Kidney glomerular epithelial cell (primary cell): ENCODE data around the gene SPTLC3.
A peak's percentile ranks its signal among the peaks of the same experiment; 100 is the strongest.

Experiments
- DNase-seq: peaks from one replicate; lab custom pipeline; 2025; lab: John Stamatoyannopoulos, UW

SPTLC3 gene

DNA sequence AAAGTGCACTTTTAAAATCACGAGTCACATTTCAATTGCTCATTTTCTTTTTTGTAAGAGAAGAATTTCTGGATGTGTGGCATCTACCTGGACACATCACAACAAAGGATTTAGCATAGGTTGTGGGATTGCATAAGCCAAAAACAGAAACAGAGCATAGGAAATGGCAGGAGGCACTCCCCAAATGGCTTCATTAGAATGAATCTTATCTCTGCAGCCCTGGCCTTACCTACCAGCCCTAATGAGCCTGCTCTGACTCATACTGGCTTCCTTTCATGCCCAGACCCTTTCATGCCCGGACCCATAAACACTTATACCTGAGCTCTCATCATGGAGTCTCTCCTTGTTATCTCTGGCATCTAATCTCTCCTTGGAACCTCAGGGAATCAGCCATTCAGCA, 23.9 kb upstream of the SPTLC3 start:
- no peak for DNase-seq

DNA sequence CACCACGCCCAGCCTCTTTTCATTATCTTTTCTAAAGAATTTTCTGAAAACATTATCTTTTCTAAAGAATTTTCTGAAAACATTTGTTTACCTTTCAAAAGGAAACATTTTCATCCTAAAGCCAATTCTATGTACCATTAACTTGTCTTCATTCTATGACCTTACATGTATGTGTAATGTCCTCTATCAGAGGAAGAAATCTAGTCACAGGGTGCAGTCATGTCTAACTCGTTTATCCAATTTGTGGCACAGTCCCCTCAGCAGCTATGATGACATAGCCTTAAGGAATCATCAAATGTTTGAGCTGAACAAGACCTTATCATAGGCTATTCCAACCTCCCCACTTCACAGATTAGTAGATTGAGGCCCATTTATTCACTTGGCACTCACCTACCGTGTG, 21.5 kb upstream of the SPTLC3 start:
- DNase-seq: no peak

DNA sequence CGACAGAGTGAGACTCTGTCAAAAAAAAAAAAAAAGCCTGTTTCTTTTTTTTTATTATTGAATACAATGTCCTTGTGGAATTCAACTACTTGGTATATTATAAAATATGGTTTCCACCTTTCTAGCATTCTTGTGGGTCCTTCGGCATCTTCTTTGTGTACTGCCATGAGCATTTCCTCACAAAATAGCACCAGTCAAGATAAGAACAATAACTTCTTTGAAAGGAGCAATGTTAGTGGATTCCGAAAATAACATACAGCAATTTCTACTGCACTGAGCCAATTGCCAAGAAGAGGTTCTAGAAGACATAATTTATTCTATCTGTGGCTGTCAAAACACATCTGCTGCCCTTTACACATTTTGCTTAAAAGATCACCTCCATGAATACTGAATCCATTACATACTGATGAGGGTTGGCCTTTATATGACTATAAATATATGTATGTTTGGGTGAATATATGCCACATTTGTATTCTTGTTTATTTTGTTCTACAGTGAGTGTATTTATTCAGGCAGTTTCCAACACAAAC, 19.1 kb upstream of the SPTLC3 start:
- DNase-seq: no peak

DNA sequence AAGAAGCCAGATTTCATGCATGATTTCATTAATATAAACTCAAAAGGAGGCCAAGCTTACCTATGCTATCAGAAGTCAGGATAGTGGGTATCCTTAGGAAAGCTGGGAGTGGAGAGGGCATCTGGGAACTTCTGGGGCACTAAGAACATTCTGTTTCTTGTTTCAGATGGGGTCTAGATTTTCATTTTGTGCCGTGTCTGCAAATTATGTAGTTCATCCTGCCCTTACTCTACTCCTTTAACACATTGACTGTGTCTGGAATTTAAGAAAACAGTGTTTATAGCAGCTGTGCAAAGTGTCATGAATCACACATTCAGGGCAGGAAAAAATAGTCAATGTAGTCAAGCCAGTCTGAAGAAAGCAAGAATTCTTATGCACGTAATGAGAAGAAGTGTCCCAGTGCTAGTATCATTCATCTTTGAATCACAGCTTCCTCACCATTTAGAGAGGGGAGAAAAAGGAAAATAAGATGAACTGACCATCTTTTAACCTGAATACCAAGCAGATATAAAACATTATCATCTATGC, 11.6 kb upstream of the SPTLC3 start:
- DNase-seq: no peak

DNA sequence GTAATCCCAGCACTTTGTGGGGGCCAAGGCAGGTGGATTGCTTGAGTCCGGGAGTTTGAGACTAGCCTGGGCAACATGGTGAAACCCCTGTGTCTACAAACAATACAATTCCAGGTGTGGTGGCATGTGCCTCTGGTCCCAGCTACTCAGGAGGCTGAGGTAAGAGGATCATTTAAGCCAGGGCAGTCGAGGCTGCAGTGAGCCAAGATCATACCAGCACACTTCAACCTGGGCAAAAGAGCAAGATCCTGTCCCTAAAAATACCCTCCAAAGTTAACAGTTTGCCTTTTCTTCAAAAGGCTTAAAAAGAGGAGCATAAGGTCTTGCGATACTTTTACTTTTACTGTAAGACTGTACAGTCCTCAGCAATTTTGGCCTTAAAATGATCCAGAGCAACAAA, 10.7 kb upstream of the SPTLC3 start:
- DNase-seq: no peak

DNA sequence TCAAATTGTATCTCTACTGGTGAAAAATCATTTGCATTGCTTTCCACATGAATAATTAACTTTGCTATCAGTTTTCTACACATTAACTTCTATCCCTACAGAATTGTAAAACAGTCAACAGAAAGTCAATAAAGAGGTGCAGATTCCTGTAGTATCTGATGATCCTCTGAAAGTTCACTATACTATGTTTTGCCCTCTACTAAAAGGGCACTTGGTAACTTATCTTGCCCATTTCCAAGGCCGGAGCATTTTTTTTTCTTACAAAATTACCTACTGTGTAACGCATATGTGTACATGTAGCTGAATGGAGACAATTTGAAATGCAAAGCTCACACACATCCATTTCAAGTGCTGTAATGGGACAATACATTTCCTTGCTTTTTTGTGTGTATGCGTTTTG, 9.6 kb upstream of the SPTLC3 start:
- DNase-seq: no peak

DNA sequence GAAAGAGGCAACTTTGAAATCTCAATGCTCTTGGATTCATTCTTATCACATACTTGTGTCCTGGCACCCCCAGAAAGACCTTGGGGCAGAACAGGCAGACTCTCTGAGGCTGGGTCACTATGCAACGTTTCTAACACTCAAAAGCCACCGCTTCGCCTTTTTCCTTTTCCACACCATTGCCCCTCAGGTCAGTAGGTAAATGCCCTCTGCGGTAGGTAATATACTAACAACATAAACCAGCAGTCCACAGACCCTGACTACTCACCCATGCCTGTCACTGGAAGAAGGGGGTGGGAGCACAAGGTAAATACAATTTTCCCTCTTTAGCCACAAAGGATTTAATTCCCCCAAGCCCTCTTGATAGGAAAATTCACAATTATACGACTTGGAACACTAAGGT, 6.5 kb upstream of the SPTLC3 start:
- DNase-seq: no peak

DNA sequence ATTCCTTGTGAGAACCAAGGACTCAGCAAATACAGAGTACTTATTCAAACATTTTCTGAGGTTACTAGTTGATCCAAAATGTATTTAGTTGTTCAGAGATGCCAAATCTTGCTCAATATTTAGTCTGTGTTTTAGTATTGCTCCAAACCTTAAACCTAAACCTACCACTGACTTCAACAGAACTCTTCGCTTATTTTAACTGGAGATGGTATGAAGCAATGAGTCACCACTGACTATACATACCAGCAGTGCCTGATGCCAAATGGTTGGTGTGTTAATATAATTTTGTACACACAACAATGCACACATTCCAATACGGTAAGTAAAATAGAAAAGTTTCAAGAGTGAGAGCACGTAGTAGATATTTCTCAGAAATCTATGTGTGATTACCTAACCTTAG, 1.9 kb upstream of the SPTLC3 start:
- DNase-seq: no peak

DNA sequence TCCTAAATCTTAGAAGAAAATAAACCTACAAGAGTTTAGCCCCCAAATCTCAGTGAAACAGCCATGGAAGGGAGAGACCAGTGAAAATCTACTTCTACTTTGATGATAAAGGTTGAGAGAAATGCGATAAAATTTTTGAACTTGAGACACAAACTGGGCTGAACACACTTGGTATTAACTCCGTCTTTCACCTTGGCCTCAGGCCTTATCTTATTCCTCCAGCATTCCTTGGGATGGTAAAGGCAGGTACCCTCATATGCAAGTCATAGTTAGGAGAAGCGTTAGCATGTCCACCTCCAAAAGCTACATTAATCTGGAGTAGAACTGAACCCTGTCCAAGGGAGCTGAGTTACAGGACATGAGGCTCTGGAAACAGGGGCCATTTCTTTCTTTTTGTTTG, 1.2 kb upstream of the SPTLC3 start:
- no peak for DNase-seq

DNA sequence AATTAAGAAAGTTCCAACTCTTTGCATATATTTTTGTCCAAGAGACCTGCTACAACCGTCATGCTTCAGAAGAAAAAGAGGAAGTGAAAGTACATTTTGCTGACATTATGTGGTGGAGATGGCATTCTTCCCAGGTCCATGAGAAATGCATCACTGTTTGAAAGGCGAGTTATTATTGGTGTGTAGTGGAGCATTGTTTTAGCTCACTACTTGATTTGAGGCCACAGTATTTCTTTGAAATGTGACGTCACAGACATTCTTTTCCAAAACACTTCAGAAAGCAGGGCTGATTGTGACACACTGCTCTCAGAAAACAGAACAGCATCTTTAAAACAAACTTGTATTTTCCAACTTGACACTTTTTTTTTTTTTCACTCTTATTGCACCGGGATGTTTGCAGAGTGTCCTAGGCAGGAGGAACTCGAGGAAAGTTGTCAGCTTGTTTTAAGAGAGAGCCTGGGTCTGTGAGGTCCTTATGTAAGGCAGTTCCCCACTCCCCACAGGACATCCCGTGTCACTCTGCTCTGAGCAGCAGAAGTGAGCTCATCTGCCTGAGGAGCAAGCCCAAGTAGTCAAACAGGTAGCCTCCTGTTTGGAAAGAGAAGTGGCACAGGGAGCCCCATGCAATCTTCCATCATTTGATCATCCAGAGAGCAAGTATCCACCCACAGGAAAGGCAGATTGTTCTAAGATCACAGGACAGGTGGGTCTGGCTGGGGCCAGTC, 1.1 kb downstream of the SPTLC3 start:
- peak; percentile 97 for DNase-seq

DNA sequence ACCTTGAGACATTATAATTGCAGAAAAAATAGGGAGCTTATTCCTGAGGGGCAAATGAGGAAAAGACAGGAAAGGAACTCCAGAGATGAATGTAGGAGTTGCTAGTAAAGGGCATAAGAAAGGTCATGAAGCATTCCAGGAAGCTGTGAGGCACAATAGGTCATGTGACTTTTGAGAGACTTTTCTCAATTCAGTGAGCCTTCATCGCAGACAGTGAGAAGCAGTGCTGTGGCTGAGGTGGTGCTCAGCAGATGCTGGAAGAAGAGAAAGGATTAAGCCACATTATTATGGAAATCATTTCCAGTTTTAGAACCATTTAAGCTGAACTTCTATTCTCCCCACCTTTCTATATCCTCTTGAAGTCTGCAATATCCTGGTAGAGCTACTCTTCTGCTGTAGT, 4.1 kb downstream of the SPTLC3 start:
- peak; percentile 45 for DNase-seq

DNA sequence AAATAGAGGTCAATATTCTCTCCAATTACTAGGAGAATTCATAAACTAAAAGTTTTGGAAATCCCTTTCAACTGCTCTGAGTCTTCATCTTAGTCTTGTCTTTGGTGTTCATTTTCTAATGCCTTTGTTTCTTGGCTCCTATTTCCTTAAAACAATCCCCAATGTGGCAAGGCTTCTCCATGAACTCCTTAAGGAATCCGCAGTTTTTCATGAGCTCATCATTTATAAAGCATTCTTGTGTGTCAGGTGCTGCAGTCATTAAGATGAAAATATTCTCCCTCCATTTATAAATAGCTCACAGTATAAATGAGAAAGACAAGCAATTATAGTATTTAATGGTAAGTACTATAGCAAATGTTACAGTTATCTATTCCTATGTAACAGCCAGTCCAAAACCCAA, 4.6 kb downstream of the SPTLC3 start:
- peak; percentile 11 for DNase-seq

DNA sequence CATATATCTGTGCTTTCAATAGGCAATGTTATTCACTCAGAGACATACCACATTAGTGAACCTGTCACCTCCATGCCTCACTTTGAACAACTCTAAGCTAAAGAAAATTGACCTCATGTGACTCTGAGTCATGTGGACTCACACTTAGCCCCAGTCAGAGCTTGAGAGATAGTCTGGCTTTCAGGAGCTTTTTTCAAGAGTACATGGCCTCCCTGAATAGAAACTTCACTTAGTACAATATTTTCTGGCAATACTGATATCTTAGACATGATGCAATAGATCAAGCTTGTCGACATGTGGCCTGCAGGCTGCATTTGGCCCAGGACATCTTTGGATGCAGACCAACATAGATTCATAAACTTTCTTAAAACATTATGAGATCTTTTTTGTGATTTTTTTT, 8.5 kb downstream of the SPTLC3 start:
- no peak for DNase-seq

DNA sequence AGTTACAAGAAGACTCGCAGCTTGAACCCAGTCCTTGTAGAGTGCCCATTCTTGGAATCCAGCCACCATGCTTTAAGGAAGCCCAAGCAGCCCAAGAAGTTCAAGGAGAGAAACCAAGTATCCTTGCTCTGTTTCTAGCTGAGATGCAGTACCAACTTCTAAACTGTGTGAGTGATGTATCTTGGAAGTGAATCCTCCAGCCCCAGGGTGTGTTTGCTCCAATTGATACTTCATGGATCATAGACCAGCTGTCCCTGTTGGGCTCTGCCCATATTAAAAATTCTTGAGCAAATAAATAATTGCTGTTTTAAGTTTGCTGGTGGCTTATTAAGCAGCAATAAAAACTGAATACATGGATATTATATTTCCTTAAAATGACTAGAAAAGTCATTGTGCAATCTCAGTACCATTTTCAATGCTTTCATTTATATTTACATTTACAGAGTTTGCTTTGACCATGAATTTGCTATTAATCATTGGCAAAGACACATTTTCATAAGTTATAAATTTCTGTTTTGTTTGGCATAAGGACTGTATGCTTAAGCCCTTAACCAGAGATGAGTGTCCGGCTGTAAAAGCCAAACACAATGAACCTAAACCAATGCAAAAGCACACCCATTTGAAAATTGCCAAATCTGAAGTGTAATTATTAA, 9.2 kb downstream of the SPTLC3 start:
- peak; percentile 65 for DNase-seq

DNA sequence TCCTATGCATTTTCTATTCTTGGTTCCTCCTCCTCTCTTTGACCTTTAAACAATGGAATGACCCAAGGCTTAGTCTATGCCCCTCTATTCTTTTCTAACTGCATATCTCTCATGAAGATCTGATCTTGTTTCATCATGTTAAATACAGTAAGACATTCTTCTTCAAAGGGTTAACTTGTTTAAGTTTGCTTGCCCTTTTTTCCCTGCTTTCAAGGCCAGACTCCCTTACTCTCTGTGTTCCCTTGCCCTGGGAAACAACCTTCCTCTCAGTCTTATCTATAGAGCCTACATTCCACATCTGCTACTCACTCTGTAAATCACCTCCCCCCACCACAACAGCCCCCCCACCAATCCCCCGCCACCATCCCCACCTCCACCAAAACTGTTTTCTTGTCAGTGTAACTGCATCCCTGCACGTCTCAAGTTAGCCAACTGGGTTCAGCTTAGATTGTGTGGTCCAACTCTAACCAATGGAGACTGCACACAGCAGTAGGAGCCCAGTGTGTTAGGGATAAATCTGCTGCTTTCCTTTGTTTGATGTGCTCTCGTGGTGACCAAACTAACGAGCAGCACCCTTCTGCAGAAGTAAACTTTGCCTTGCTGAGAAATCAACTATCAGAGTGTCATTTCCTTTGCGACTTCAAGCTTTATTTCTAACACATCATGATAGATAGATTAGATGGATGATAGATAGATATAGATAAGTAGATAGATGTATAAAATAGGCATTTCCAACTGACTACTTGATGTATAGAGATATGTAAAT, 12.6 kb downstream of the SPTLC3 start:
- DNase-seq: no peak

DNA sequence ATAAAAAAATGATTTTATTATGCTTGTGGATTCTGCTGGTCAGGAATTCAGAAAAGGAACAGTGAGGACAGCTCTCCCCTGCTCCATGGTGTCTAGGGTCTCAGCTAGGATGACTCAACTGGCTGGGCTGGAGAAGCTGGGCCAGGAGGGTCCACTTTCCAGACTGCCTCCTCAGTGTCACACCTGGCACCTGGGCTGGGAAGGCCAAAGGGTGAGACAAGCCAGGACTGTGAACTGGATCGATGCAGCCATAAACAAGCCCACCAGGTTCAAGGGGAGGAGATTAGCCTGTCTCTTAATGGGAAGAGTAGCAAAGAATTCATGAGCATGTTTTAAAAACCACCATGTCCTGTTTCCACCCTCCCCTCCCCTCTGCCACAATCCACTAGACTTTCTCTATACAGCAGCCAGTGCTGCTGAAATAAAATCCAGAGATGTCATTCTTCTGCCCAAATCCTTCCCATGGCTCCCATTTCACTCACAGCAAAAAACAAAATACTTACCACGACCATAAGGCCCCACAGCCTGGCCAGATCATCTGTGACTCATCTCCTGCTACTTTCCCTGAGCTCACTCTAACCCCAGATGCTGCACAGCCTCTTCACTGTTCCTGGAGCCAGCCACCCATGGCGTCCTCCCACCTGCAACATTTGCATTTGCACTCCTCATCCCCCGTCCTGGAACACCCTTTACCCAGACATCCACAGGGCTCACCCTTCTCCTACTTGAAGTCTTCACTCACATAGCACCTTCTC, 13.8 kb downstream of the SPTLC3 start:
- peak; percentile 82 for DNase-seq

DNA sequence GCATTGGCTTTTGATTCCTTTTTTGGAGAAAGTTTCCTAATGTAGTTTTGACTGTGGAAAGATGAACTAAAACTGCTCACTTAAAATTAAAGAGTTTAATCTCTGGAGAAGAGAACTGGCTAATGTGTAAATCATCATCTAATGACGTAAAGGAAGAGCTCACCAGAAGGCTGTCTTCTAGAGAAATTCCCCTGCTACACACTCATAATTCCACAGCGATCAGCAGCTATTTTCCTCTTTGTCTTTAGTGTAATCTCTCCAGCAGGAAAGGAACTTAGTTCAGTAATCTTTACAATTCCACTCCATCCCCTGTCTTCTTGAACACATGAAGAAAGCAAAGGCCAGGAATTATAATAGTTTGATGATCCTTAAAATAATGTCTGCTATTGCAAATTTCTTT, 15.8 kb downstream of the SPTLC3 start:
- peak; percentile 50 for DNase-seq

DNA sequence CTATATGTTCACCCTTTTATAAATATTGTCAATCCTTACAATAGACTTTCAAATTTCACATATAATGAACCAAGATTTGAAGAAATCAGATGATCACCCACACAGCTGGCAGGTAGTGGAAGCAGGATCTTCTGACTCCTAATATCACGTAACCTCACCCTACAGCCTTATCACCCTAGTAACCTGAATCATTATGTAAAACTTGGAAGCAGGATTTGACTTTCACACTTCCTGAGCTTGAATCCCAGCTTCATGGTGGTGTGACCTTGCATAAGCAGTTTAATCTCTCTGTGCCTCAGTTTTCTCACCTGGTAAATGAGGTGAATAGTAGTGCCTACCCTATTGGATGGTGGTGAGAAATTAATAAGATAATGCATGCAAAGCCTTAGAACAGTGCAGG, 16.4 kb downstream of the SPTLC3 start:
- DNase-seq: no peak

DNA sequence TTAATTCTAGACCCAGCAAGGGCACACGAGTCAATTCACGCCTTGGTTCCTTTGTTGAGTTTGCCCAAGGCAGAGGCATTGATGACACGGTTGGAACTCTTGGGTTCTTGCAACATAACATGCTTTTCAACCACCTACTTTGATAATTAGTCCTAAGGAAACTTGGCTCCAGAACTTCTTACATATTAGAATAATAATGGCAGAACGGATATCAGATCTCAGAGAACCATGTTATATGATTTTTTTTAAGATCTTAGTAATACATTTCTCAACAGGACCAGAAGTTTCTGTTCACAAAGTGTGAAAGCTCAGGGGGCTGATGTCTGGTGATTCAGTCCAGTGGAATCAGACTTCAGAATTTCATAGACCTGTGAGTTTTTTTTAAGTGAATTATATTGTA, 19.2 kb downstream of the SPTLC3 start:
- peak; percentile 33 for DNase-seq

DNA sequence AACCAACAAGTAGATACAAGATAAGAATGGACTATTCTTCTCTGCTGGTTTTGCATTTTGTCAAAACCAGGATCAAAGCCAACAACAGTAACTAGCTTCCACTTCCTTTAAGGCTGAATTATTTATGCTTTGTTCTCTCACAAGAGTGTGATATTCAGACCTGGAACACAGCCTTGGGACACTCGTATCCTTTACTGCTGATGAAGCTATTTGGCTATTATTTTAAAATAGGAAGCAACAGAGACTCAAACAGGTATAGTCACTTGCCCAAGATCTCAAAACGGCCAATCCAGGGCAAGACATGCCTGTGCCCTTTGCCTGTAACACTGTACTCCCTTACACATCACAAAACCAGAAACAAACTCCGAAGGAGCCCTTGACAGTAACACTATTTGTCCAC, 19.9 kb downstream of the SPTLC3 start:
- no peak for DNase-seq

DNA sequence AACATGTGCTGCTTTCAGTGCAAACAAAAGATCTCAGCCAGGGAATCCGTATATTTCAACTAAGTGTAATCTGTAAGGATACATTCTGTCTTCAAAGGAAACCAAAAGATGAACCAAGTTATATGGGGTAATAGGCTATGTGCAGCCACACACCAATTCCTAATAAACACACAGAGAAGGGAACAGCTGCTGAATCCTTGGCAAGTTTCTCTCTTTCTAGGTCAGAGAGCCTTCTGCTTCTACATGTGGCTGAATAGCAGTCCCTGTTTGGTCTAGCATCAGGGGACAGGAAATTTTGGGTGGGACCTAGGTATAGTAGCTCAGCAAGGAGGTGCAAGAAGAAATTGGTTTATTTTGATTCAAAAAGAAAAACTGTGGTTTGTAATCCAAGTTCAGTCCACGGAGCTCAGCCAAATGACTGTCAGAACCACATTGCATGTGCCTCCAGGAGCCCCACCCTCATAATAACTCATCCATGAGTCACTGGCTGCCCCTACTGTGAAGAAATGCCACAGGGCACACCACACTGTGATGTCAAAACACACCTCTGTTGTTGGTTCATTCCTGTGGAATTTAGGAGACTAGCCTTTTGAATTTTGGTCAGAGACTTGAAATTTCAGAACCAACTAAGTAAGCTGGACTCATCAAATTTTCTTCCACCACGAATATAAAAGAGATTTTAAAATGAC, 21.1 kb downstream of the SPTLC3 start:
- DNase-seq: peak; percentile 89
